ENCODE data around the gene UBE2M. TPM values are rescaled to one million over a fixed set of nuclear protein-coding genes. Genes with fewer than 3 reads are reported as not detected.

The UBE2M gene
- total RNA-seq, 1 experiment from 2014 or later, result 127 TPM

- Histone ChIP-seq H3K27me3 (ENCODE audit: insufficient read depth, low read length) (no peaks in the 10 kb centered on the region), H3K18ac (ENCODE audit: insufficient read length, low read depth, low read length) (no peak overlapping the region), H3K4me1 (ENCODE audit: insufficient read depth, low read length) (peaks cover 6% of the 10 kb centered on the region; the same call in 1 of the 2 replicates), H3K27ac (ENCODE audit: insufficient read length, low read depth, low read length) (no peak overlapping the region), H3K9me3 (ENCODE audit: control insufficient read depth, low read depth, low read length) (no peaks in the 10 kb centered on the region), H2BK120ac (ENCODE audit: low read depth, low read length, poor library complexity, severe bottlenecking) (no peak overlapping the region), H4K91ac (ENCODE audit: insufficient read length, low read depth, low read length) (no peak overlapping the region), H4K20me1 (ENCODE audit: control insufficient read depth, insufficient read depth, insufficient read length) (no peaks in the 10 kb centered on the region), H2BK20ac (ENCODE audit: low read depth, low read length, poor library complexity, severe bottlenecking) (no peak overlapping the region), H3K79me2 (ENCODE audit: insufficient read depth, low read length) (peaks cover under 1% of the 10 kb centered on the region; the same call in 1 of the 2 replicates), H2BK15ac (ENCODE audit: low read depth, low read length) (no peak overlapping the region), H3K23ac (ENCODE audit: insufficient read length, low read depth, low read length) (no peak overlapping the region), H4K5ac (ENCODE audit: insufficient read length, low read depth, low read length) (no peak overlapping the region), H4K8ac (replicated peaks; ENCODE audit: insufficient read length, low read depth, low read length) (no peak overlapping the region), H3K9ac (ENCODE audit: extremely low read depth, insufficient read length, low read length) (no peak overlapping the region), H2AK5ac (ENCODE audit: insufficient read length, low read length) (no peak overlapping the region), H2BK12ac (ENCODE audit: insufficient read length, low read depth, low read length) (no peak overlapping the region), H3K79me1 (ENCODE audit: insufficient read depth, low read depth, low read length, poor library complexity, severe bottlenecking) (no peaks in the 10 kb centered on the region), H3K56ac (ENCODE audit: insufficient read length, low read depth, low read length) (no peak overlapping the region), H3K14ac (ENCODE audit: insufficient read depth, low read length) (no peak overlapping the region), H3K23me2 (ENCODE audit: insufficient read length, low read depth, low read length, poor library complexity, severe bottlenecking) (peaks cover 19% of the 10 kb centered on the region), H3T11ph (ENCODE audit: low read length) (no peak overlapping the region), H3K4ac (ENCODE audit: low read depth, low read length) (no peak overlapping the region), H3K4me2 (ENCODE audit: insufficient read depth, insufficient read length, low read length) (no peak overlapping the region), H2AFZ (ENCODE audit: low read length) (no peak overlapping the region), H2BK5ac (ENCODE audit: insufficient read length, low read length) (no peak overlapping the region)
- Mint-ChIP-seq H3K27me3 (ENCODE audit: low read depth) (peaks cover 5% of the 10 kb centered on the region), H3K4me1 (peaks cover 42% of the 10 kb centered on the region in 2 experiments), H3K36me3 (ENCODE audit: insufficient read depth in 1 of 3, low read depth in 3 of 3) (no peaks in the 10 kb centered on the region; a peak in 3 of 7 replicates), H3K4me3 (peak overlapping the region in 1 of 2 experiments; percentile 25; a peak in 1 of 5 replicates), H3K9me3 (peaks cover 0 to 3% of the 10 kb centered on the region in 2 experiments; a peak in 1 of 5 replicates), H3K27ac (peak overlapping the region; percentile 21 to 93 (median 78))
- no CpG with 5 or more reads among the region's 3 CpGs for WGBS (ENCODE audit: extremely low coverage, insufficient read length, low lambda C conversion rate)
- DNase-seq, result peak; percentile 48
- TF ChIP-seq, protein P1, sequence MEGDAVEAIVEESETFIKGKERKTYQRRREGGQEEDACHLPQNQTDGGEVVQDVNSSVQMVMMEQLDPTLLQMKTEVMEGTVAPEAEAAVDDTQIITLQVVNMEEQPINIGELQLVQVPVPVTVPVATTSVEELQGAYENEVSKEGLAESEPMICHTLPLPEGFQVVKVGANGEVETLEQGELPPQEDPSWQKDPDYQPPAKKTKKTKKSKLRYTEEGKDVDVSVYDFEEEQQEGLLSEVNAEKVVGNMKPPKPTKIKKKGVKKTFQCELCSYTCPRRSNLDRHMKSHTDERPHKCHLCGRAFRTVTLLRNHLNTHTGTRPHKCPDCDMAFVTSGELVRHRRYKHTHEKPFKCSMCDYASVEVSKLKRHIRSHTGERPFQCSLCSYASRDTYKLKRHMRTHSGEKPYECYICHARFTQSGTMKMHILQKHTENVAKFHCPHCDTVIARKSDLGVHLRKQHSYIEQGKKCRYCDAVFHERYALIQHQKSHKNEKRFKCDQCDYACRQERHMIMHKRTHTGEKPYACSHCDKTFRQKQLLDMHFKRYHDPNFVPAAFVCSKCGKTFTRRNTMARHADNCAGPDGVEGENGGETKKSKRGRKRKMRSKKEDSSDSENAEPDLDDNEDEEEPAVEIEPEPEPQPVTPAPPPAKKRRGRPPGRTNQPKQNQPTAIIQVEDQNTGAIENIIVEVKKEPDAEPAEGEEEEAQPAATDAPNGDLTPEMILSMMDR (conservative IDR thresholded peaks at IDR 0.05), result no peak
Measured at GRCh38 chr19:58522709-58523108, 35.7 kb downstream of the UBE2M start.

All from H9 (cell line).